Fibroblast of skin of scalp (primary cell): ENCODE results near the gene NRCAM. TPM values are rescaled to one million over a fixed set of nuclear protein-coding genes. Genes with fewer than 3 reads are reported as not detected.
"Not testable (repeated sequence)": the region's sequence is repeated elsewhere in the genome, so short reads cannot be mapped to it uniquely, and the experiment has no call there.

Experiments
- DNase-seq: peaks from one replicate; pipeline ENCODE4 v3.0.0-alpha.2; 2013
- polyA plus RNA-seq, 2 experiments: library from polyadenylated mRNA; unstranded; fragments of 120-200 nt; gene quantifications; one replicate each; pipeline ENCODE4 v1.2.1, GENCODE V29; 2013; ENCODE audit not compliant: insufficient read length in 2 of 2

NRCAM gene
- 4.0 TPM for polyA plus RNA-seq (2013, experiment 1 of 2; ENCODE audit: insufficient read length)
- polyA plus RNA-seq (2013, experiment 2 of 2; ENCODE audit: insufficient read length): 6.0 TPM

DNA sequence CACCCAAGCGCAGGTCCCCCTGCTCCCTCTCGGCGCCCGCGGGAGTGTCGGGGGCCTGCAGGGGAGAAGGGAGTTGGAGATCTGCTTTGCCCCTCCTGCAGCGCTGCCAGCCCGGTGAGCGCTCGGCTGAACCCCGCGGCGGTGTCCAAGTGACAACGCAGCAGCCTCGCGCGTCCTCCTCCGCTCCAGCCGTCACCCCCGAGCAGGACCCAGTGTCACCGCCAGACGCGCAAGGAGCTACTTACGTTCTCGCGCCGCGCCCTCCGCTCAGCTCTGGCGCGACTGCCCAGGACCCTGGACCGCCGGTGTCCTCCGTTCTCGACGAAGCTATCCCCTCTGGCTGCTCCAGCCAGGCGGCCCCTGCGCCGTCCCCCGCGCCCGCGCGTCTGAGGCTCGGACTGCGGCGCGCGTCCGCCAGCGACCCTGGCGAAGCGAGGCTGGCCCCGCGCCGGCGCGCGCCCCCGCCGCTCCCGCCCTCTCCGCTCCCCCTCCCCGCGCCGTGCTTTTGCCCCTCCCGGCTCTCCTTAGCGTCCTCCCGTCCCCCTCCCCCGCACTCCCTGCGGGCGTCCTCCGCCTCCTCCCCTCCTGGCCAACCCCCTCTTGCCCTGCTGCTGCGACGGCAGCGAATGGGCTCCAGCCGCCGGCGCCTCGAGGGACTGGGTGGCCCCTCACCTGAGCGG is at the start of gene NRCAM:
Gene NRCAM (minus strand): TSS at position 439 of the 680 bp plus-strand sequence. CDS start 216,372 bp downstream, outside the sequence.
- DNase-seq: peak; percentile 17

DNA sequence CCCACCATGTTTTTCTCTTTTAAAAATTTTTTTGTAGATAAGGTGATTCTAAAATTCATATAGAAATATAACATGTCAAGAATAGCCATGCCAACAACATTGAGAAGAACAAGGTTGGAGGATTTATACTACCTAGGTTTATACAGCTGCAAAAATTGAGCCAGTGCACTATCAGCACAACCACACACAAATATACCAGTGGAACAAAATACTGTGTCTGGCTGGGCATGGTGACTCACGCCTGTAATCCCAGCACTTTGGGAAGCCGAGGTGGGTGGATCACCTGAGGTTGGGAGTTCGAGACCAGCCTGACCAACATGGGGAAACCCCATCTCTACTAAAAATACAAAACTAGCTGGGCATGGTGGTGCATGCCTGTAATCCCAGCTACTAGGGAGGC is 48.3 kb upstream of the NRCAM start:
- not testable (repeated sequence) for DNase-seq

DNA sequence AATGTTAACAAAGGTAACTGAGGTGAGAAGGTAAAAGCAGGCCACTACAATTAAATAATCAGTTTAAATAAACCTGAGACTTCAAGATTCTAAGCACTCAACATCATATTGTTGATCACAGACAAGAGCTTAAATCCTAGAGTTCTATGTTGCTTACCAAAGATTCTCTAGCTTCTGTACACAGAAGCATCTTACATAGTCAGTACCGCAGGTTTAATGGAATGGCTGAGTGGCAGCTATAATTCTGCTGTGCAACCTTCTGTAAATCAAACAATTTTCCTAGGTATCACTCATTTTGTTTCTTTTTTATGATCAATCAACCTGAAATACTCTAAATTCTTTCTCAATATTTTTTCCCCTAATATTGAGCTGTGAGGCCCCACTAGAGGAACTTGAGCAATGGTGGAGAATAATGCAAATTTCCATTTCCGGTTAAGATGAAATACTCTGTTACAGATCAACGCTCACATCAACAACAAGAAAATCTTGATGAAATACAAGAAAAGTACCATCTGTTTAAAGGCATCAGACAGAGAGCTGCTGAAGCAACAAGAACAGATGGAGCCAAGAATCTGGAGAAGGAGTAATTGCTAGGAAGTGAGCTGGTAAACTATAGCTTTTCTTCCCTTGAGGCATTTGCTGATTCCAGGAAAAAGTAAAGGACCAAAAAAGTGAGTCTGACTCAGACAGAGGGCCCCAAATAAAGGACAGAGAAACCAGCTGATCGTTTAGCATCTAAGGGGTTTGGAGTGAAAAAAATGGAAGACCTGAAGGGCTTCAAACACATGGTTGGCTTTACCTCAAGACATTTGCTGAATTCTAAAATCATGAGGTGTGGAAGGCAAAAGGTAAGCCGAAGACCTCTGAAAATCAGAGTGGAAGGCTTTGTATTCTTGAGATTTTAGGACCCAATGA is 47.1 kb upstream of the NRCAM start:
- no peak for DNase-seq

DNA sequence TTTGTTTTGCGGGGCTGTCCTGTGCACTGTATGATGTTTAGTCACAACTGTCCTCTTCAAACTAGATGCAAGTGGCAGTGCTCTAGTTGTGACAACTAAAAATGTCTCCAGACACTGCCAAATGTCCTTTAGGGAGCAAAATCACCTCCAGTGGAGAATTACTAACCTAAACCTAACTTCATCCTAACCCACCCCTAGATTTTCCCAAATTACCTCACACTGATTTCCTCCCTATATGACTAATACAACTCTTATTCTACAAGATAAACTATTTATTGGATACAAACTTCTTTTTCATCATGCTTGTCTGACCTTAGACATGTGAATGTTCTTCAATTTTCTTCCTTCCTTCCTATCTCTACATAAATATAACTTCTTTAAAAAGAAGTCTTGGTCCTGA is 43.3 kb upstream of the NRCAM start:
- DNase-seq: no peak

DNA sequence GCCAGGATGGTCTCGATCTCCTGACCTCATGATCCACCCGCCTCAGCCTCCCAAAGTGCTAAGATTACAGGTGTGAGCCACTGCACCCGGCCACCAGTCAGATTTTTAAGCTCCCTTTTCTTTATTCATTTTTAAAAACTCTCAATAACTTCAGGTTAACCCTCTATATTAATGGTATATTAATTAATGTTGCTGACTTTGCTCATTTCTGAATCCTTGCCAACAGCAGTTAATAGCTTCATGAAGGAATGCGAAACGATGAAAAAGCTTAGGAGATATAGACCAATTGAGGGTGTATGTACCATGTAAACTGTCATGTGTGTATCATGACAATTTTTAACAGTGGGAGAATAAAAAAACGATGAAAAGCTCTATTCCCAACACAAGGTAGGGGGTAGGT is 42.2 kb upstream of the NRCAM start:
- DNase-seq: no peak

DNA sequence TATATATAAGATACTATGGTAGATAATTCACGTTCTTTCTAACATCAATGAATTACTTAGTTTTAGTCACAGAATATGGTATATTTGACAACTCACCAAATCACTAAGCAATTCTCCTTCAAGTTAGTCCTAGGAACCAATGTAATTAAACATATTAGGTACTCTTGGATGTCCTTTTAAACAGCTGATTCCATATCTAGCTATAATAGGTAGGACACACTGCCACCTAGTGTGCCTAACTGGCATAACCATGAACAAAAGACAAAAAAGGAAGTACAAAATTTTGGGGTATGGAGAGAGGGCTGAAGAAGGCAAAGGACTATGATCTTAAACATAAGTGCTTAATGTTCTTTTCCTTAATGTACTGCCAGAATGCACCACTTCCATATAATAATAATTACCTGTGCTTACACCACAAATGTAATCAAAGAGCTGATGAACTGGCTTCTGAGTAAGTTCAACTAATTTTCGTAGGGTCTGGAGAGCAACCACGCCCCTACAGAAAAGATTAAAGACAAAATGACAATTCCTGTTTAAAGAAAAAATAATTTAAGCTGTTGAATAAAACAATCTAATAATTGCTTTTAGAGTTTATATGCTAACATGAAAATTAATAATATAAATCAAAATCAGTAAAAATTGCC is 41.0 kb upstream of the NRCAM start:
- DNase-seq: peak; percentile 58

DNA sequence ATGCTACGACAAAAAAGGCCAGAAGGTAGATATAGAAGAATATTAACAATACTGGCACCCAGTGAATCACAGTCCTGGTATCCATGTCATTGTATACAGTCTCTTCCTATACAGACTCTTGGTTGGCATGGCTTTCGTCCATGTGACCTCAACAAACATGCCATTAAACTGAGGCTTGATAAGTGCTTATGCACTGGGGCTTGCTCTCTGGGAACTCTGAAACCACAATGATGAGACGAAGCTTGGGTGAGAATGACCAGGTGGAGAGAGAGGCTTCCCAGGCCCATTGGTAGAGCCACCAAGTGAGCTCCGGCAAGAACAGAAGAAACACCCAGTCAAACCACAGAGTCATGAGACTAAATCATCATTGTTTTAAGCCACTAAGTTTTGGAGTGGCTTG is 36.5 kb upstream of the NRCAM start:
- no peak for DNase-seq

DNA sequence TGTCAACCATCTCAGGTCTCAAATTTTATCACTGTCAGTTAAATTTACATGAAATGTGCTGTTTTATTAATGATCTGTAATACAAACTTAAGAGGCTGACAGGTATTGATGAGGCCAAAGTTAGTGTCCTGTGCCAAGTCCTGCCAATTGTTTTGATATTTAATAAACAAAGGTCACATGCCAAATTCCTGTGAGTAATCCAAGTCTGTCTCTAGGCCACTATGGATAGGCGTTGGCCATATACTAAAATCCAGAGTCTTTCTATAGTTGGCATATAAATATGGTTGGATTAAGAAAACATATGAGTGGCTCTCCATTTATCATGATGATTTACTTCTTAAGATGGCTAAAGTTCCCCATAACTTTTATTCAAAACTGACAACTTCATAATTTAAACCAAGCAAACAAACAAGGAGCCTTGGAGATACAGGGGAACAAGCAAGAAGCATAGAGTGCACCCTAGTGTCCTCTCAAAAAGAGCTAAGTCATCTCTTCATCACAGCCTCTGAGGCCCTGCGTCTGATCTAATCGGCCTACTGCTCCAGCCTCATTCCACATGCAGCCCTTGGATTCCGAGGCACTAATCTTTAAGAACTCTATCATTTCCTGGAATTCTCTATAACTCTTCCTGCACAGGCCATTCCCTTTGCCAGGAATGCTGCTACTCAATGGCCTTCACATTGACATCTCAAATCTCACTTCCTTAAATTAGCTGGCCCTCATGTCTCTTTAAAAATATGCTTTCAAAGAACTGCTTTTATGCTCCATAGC is 32.7 kb upstream of the NRCAM start:
- DNase-seq: no peak

DNA sequence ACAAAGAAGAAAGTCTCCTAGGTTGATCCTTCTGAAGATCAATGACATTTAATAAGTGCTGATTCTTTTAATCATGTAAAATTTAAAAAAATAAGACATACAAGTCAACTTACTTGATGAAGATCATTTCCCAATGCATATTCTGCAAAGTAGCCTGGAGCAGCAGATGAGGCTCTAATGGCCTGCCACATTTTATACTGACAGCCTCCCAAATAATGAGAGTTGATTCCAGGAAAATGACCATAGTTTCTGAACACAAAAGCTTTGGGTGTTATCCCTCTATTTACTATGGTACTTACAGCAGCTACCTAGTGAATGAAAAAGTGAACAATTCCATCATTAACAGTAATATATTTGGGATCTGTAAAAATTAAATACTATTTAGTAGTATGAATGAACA is 31.4 kb upstream of the NRCAM start:
- DNase-seq: no peak

DNA sequence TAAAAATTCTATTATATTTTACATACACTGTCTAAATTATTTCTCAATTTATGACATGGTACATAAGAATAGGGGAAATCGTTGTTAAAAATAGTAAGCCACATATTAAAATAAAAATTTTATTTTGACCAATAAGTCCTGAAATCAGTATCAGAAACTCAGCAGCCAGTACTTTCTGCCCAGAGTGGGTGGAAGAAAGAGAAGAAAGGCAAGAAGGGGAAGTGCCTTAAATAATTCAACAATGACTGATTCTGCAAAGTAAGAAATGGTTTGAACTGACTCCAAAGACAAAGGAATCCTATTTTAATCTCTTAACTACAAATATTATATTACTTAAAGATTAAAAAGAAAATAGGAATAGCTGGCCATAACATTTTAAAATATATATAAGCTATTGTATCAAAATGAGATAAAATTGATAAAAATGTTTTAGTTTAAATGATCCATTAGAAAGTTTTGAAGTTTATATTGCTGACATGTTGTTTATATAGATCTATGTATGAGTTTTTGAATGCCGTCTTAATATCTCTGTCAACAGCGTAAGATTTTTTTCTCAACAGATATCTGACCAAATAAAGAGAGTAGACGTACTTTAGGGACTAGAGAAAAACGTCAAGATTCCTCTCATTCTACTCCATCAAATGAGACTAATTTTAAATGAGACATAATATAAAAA is 30.2 kb upstream of the NRCAM start:
- DNase-seq: peak; percentile 12

DNA sequence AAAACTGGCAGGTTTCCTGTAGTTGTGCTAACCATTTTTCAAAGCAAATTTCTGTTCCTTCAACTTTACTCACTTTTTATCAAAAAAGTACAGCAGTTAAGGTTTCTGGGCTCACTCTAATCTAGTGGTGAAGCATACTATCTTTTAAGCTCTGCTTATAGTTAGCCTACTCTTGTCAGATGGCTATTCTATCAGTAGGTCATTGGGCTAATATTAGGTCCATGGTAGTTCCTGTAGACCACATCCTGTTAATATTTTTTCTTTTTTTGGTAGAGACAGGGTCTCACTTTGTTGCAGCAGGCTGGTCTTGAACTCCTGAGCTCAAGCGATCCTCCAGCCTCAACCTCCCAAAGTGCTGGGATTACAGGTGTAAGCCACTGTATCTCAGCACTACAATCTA is 27.9 kb upstream of the NRCAM start:
- no peak for DNase-seq

DNA sequence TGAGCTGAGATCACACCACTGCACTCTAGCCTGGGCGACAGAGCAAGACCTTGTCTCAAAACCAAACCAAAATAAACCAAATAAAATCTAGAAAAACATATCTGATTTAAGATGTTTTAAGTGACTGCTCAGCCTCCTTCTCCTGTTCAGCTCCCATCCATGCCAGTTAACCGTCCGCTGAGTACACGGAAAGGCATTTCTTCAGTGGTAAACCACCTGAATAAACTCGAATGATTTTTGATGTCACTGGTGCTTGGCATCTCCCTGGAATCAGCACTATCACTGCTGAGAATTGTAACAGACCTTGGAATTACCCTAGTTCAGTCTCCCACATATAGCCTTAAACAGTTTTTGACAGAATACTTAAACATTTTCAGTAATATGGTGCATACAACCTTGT is 24.1 kb upstream of the NRCAM start:
- no peak for DNase-seq

DNA sequence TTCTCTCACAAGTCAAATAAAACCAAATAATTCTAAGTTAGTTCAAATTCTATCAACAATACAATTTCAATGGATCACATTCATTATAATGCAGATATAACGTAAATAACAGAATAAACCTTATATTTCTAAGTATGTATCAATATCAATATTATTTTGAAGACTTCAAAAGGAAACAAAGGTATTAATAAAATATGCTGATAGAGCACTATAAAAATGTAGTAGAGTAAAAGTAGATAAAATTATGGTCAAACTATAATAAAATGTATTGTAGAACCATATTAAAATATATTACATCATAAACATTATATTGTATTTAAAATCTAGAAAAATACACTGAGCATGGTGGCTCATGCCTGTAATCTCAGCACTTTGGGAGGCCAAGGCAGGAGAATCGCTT is 23.5 kb upstream of the NRCAM start:
- no peak for DNase-seq

DNA sequence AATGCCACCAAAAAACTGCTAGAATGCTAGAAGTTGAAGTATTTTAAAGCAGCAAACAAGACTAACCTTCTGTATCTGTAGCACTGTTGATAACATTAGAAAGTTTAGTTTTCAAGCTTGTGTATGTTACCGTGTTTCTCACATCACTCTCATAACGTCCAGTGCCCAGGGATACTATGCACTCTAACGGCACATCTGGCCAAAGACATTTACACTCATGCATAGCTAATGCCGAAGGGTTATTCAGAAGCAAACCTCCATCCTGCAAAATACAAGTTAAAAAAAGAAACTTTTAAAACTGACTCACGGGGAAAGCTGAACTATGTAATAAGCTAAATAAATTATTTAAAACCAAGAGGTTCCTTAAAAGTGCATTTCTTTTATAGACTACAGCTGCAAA is 22.9 kb upstream of the NRCAM start:
- DNase-seq: no peak

DNA sequence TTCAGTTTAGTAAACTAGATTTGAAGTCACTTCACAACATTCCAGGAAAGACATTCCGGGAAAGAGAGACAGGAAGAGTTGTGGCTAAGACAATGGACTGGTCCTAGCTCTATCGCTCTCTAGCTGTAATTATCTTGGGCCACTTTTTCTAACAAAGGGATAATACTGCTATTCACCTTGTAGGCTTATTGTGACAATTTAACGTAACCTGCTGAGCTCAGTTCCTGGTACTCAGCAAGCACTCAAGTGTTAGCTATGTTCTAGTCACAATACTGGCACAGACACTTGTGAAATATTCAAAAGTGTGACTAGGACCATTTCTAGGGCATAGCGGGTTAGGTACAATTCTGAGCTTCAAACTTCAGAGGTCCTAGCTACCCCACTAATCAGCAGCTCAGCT is 12.0 kb upstream of the NRCAM start:
- no peak for DNase-seq

DNA sequence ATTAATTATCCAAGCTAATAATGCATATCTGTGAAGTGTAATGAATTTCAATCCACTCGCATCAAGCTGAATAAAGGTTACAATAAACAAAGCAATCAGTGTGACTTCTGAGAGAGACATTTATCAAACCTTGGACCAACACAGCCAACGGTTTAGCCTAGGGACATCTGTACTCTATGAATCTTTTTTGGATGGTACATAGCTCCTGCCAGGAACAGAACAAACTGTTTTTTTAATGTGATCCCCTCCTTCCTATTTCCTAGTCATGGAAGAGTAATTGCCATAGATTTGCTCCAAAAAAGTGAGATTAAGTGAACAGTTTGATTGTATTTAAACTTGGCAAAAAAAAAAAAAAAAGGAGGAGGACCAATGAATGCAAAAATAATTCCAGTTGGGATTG is 11.2 kb upstream of the NRCAM start:
- DNase-seq: no peak

DNA sequence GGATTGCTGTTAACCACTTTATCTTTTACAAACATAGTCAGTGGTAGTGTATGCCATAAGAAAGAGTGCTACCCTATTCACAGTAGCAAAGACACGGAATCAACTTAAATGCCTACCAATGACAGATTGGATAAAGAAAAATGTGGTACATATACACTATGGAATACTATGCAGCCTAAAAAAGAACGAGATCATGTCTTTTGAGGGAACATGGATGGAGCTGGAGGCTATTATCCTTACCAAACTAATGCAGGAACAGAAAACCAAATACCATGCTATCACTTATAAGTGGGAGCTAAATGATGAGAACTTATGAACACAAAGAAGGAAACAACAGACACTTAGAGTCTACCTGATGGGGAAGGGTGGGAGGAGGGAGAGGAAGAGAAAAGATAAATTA is 10.1 kb upstream of the NRCAM start:
- DNase-seq: not testable (repeated sequence)

DNA sequence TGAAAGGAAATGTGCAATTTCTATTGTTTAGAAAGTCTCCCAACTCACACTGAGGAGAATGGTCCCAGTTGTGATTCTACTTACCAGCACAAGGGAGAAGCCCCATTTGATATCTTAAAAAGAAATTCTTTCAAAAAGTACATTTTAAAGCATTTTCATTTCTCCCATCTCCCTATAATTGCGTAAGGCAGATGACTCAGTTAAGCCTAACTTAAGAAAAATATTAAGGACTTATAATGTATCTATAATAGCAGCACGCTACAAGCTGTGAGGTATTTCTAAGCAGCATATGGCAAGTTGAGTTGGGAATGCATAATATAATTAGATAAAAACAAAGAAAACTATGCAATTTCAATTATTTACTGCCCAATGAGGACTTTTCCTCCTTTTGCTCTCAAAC is 8.5 kb upstream of the NRCAM start:
- no peak for DNase-seq

DNA sequence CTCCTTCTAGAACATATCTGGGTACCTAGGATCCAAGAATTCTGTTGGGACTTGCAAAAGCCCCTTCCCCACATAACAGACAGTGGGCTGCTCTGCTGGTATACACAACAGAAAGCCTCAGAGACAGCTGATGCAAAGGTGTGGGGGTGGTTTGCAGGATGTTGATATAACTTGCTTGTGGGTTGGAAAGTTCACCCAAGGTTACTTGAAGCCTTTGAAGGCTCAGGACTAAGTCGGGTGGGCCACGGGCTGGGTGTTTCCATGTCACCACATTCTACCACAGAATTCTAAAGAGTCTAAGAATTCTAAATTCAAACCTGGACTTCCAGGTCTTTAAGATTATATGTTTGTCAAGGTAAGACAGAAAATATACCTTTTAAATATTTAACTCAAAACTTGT is 7.4 kb upstream of the NRCAM start:
- DNase-seq: no peak

DNA sequence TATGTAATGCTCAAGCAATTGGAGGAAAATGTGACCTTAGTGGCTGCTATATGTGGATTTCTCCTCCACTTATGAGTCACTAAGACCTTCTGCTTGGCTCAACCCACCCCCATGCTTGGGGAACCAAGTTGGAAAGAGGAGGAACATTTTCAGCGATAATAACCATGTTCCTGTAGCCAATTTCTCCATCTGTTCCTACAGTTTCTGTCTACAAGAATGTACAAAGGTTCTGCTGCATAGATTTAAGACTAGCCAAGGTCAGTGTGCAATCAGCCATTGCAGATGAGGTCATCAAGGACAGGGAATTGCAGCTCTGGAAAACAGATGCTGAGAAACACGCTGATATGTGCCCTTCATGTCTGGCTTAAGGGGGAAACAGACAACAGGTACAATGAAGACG is 5.6 kb upstream of the NRCAM start:
- DNase-seq: no peak

DNA sequence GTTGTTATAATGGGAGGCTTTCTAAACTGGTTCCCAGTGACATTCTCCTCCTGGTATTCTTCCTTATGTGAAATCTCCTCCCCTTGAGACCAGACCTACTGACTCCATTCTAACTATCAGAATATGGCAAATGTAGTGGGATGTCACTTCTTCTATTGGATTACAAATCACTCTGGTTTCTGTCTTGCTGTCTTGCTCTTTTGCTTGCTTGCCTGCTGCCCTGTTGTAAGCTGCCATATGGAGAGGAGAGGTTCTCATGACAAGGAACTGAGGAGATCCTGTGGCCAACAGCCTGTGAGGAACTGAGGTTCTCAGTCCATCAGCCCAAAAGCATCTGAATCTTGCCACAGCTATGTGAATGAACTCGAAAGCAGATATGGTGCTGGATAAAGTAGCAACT is 4.7 kb upstream of the NRCAM start:
- no peak for DNase-seq
